Astrocyte (in vitro differentiated cells and primary cell): ENCODE measurements around the gene HOXA4. TPM values are rescaled to one million over a fixed set of nuclear protein-coding genes. Genes with fewer than 3 reads are reported as not detected.

Experiments used
- DNase-seq: peaks from one replicate; pipeline ENCODE4 v3.0.0-alpha.2; 2010; ENCODE audit warnings: low read depth
- FAIRE-seq: peaks from 2 replicates; lab custom pipeline; 2011; peaks lifted over from hg19 to GRCh38; lab: Jason Lieb, UNC
- H2AFZ ChIP-seq: 2 replicates; pipeline ENCODE4 v1.6.0; 2012; ENCODE audit warnings: low read depth, low read length, inconsistent platforms
- H3K27ac ChIP-seq: 2 replicates; pipeline ENCODE4 v1.5.1; 2011; ENCODE audit warnings: low read depth, low read length, inconsistent platforms
- H3K27me3 ChIP-seq: 2 replicates; pipeline ENCODE4 v1.6.0; 2011; ENCODE audit warnings: low read length, inconsistent platforms; ENCODE audit not compliant: insufficient read depth
- H3K36me3 ChIP-seq: 2 replicates; pipeline ENCODE4 v1.5.1; 2011; ENCODE audit warnings: low read length, inconsistent platforms; ENCODE audit not compliant: insufficient read depth
- H3K4me1 ChIP-seq: 2 replicates; pipeline ENCODE4 v1.5.1; 2011; ENCODE audit warnings: low read length, inconsistent platforms; ENCODE audit not compliant: insufficient read depth
- H3K4me2 ChIP-seq: 2 replicates; pipeline ENCODE4 v1.6.0; 2012; ENCODE audit warnings: low read length, inconsistent platforms
- H3K4me3 ChIP-seq: 2 replicates; pipeline ENCODE4 v1.5.1; 2011; ENCODE audit warnings: low read depth, mild to moderate bottlenecking, low read length, inconsistent platforms; ENCODE audit not compliant: insufficient read depth
- H3K79me2 ChIP-seq: 2 replicates; pipeline ENCODE4 v1.6.0; 2012; ENCODE audit warnings: mild to moderate bottlenecking, low read length, inconsistent platforms; ENCODE audit not compliant: insufficient read depth
- H3K9ac ChIP-seq: 2 replicates; pipeline ENCODE4 v1.6.0; 2012; ENCODE audit warnings: mild to moderate bottlenecking, low read length, inconsistent platforms
- H3K9me3 ChIP-seq: 2 replicates; pipeline ENCODE4 v1.5.1; 2012; ENCODE audit warnings: low read depth, mild to moderate bottlenecking, low read length, inconsistent platforms; ENCODE audit not compliant: insufficient read depth
- H4K20me1 ChIP-seq: 2 replicates; pipeline ENCODE4 v1.6.0; 2012; ENCODE audit warnings: low read length, inconsistent platforms; ENCODE audit not compliant: insufficient read depth
- H3K27ac Mint-ChIP-seq: one replicate; pipeline ENCODE4 v1.8.0; 2021; ENCODE audit warnings: mild to moderate bottlenecking, mixed read lengths; ENCODE audit not compliant: unreplicated experiment
- H3K27me3 Mint-ChIP-seq: one replicate; pipeline ENCODE4 v1.8.0; 2021; ENCODE audit warnings: low read depth, mixed read lengths; ENCODE audit not compliant: unreplicated experiment
- H3K36me3 Mint-ChIP-seq: one replicate; pipeline ENCODE4 v1.8.0; 2021; ENCODE audit warnings: low read depth, mixed read lengths; ENCODE audit not compliant: unreplicated experiment
- H3K4me1 Mint-ChIP-seq: one replicate; pipeline ENCODE4 v1.8.0; 2021; ENCODE audit warnings: low read depth, mixed read lengths; ENCODE audit not compliant: unreplicated experiment
- H3K4me3 Mint-ChIP-seq: one replicate; pipeline ENCODE4 v1.8.0; 2021; ENCODE audit warnings: mild to moderate bottlenecking, moderate library complexity, mixed read lengths; ENCODE audit not compliant: unreplicated experiment
- H3K9me3 Mint-ChIP-seq: one replicate; pipeline ENCODE4 v1.8.0; 2021; ENCODE audit warnings: mild to moderate bottlenecking, mixed read lengths; ENCODE audit not compliant: unreplicated experiment
- CTCF ChIP-seq: IDR thresholded peaks from 2 replicates; pipeline ENCODE4 v1.5.1; 2011; ENCODE audit warnings: low read depth, mild to moderate bottlenecking, inconsistent platforms, low read length, moderate library complexity; ENCODE audit not compliant: insufficient read depth
- EZH2 ChIP-seq: IDR thresholded peaks from 2 replicates; pipeline ENCODE4 v1.6.1; 2012; ENCODE audit warnings: mild to moderate bottlenecking, low read length, inconsistent platforms; ENCODE audit not compliant: insufficient read depth
- total RNA-seq: library from RNA; stranded (reverse); gene quantifications from 2 replicates; pipeline ENCODE4 v1.2.1, GENCODE V29; 2021

Gene HOXA4
- total RNA-seq, 1 donor from 2014 or later, result not detected

GRCh38 chr7:27145165-27145913, 14.8 kb upstream of the HOXA4 start:
- Histone ChIP-seq H3K36me3 (no peaks in the 10 kb centered on the region), H3K9ac (no peak overlapping the region), H3K4me3 (no peak overlapping the region), H3K79me2 (no peaks in the 10 kb centered on the region), H4K20me1 (peaks cover 2% of the 10 kb centered on the region), H2AFZ (no peak overlapping the region), H3K9me3 (peaks cover 18% of the 10 kb centered on the region), H3K27ac (no peak overlapping the region), H3K4me2 (peak overlapping the region; percentile 33), H3K4me1 (no peaks in the 10 kb centered on the region), H3K27me3 (peaks cover 96% of the 10 kb centered on the region)
- Mint-ChIP-seq H3K27ac (no peak overlapping the region), H3K36me3 (peaks cover 3% of the 10 kb centered on the region), H3K9me3 (peaks cover 52% of the 10 kb centered on the region), H3K4me1 (no peaks in the 10 kb centered on the region), H3K4me3 (no peak overlapping the region), H3K27me3 (peaks cover 89% of the 10 kb centered on the region)
- DNase-seq, result no peak
- no peak for FAIRE-seq
- TF ChIP-seq EZH2 (peak; percentile 79), CTCF (no peak)

GRCh38 chr7:27144781-27145164, 14.2 kb upstream of the HOXA4 start:
- no peak for DNase-seq
- peaks cover 97% of the 10 kb centered on the region for H3K27me3 ChIP-seq
- peaks cover 18% of the 10 kb centered on the region for H3K9me3 ChIP-seq
- no peak for FAIRE-seq
- H3K27ac Mint-ChIP-seq, result no peak overlapping the region
- peaks cover 89% of the 10 kb centered on the region for H3K27me3 Mint-ChIP-seq
- H3K4me2 ChIP-seq, result peak overlapping the region; percentile 33
- peaks cover 52% of the 10 kb centered on the region for H3K9me3 Mint-ChIP-seq
- H3K27ac ChIP-seq, result no peak overlapping the region
- H3K4me1 ChIP-seq, result no peaks in the 10 kb centered on the region
- peaks cover 2% of the 10 kb centered on the region for H4K20me1 ChIP-seq
- H3K4me1 Mint-ChIP-seq, result no peaks in the 10 kb centered on the region
- H3K4me3 Mint-ChIP-seq, result no peak overlapping the region
- peaks cover 3% of the 10 kb centered on the region for H3K36me3 Mint-ChIP-seq
- H3K9ac ChIP-seq, result no peak overlapping the region
- no peaks in the 10 kb centered on the region for H3K36me3 ChIP-seq
- no peaks in the 10 kb centered on the region for H3K79me2 ChIP-seq
- H3K4me3 ChIP-seq, result no peak overlapping the region
- TF ChIP-seq EZH2 (no peak), CTCF (no peak)
- no peak overlapping the region for H2AFZ ChIP-seq
